GM12875 (cell line): ENCODE results near the gene PER2.

ENCODE experiments used
- H3K4me3 ChIP-seq: one replicate; pipeline ENCODE4 v1.5.1; 2011; ENCODE audit warnings: low read depth, low read length, control low read depth
- TF ChIP-seq, protein P1 (sequence below): IDR thresholded peaks from 2 replicates; pipeline ENCODE4 v1.5.1; 2011; ENCODE audit warnings: low read depth, mild to moderate bottlenecking, control low read depth, inconsistent platforms, low read length, moderate library complexity, borderline replicate concordance; ENCODE audit not compliant: insufficient read depth

The PER2 gene

DNA sequence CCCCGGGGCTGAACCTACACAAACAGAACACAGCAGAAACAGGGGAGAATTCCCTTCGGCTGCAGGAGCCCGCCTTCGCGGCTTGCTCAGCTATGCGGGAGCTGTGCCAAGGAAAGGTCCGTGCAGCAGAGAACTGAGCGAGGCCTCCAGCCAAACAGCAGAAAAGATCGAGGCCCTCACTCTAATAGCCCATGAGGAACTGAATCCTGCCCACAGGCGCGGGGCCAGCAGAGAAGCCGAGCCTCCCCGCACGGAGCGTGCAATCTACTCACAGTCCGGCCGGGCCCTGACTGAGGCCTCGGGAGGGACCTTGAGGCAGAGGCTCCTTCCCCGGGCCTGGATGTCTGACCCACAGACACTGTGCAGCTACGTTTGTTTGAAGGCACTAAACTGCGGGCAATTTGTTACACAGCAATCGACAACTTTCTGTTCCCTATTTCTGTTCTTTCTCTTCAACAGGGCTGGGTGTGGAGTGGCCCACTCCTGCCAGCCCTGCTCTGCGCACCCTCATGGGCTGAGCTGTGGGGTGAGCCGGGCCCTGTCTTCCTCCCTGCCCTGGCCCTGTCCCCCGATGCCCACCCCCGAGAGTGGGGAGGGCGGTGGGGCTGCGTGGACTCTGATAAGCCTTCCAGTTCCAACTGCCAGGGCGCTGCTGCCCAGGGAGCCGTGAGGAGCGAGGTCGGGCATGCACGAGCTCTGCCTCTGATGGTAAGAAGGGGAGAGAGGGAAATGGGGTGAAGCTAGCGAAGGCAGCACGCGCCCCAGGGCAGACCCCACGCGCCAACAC is 62.3 kb downstream of the PER2 start:
- TF ChIP-seq, protein P1, sequence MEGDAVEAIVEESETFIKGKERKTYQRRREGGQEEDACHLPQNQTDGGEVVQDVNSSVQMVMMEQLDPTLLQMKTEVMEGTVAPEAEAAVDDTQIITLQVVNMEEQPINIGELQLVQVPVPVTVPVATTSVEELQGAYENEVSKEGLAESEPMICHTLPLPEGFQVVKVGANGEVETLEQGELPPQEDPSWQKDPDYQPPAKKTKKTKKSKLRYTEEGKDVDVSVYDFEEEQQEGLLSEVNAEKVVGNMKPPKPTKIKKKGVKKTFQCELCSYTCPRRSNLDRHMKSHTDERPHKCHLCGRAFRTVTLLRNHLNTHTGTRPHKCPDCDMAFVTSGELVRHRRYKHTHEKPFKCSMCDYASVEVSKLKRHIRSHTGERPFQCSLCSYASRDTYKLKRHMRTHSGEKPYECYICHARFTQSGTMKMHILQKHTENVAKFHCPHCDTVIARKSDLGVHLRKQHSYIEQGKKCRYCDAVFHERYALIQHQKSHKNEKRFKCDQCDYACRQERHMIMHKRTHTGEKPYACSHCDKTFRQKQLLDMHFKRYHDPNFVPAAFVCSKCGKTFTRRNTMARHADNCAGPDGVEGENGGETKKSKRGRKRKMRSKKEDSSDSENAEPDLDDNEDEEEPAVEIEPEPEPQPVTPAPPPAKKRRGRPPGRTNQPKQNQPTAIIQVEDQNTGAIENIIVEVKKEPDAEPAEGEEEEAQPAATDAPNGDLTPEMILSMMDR = no peak

DNA sequence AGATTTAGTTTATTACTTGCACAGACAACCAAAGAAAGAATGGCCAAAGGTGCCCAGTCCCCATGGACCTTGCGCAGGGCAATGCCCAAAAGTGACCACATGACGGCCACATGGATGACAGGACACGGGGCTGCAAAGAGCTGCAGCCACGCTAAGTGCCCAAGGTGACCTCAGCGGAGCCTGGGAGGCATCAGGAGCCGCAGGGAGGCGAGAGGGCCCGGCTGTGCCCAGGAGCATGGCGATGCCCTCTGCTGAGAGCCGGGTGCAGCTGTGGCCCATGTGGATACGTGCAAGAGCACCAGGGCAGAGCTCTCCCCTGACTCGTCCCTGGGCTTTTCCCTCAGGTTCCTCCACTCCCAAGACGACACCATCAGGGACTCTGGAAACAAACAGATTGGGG is 63.3 kb downstream of the PER2 start:
- no peak overlapping the region for H3K4me3 ChIP-seq
- TF ChIP-seq, protein P1 = no peak

More for the DNA sequence above, 62.3 kb downstream of the PER2 start:
- H3K4me3 ChIP-seq = no peak overlapping the region

DNA sequence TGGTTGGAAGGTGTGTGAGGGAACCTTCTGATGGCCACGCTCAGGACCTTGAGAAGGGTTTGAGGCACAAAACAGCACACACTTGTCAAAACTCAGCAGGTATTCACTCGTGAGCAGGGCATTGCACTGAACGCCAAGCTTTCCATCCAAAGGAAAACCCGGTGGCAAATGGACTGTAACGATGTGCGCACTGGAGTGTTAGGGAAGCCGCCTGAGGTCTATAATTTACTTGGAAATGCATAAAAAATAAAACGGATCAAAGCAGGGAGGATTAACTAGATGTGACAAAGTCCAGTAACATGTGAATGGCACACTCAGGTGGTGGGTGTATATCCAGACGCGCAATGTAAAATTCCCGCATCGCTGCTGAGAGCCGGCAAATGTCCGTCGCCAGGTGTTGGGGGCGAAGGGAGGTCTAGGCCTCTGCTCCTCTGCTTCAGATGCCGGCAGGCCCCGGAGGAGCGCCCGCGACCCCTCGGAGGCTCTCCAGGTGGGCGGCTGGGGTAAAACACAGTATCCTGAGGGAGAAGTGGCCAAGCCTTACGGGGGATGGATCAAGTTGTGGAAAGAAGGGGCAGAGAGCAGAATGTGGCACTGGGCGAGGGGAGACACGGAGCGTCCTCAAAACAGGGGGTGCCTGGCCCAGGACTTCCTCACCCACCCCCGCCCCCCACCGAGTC is 63.9 kb downstream of the PER2 start:
- no peak overlapping the region for H3K4me3 ChIP-seq
- TF ChIP-seq, protein P1 = no peak

DNA sequence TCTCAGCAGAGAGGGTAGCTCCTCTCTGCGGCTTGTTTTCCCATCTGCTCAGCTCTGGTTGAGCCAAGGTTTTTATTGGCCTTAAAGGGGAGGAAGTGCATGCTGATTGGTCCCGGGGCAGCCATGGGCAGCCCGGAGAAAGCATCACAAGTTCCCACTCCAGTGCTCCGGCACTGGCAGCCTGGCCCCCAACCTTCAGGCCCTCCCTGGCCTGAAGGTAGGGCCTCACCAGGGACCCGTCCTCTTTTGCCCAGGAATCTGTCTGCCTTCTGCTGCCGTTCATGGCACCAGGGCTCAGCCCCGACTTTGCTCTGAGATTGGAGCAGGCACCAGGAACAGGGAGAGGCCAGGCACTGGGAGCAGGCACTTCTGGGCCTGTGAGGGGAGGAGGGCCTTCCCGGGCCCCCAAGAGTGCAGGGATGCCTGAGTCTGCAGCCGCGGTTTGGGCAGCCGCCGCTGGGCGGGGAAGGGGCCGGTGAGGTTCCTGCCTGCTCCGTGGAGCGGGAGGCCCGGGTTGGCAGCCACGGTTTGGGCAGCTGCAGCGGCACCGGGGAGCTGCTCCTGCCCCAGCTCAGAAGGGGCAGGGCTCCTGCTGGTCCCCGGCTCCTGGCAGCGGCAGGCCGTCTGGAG is 67.4 kb downstream of the PER2 start:
- H3K4me3 ChIP-seq = no peak overlapping the region
- TF ChIP-seq, protein P1 = no peak

DNA sequence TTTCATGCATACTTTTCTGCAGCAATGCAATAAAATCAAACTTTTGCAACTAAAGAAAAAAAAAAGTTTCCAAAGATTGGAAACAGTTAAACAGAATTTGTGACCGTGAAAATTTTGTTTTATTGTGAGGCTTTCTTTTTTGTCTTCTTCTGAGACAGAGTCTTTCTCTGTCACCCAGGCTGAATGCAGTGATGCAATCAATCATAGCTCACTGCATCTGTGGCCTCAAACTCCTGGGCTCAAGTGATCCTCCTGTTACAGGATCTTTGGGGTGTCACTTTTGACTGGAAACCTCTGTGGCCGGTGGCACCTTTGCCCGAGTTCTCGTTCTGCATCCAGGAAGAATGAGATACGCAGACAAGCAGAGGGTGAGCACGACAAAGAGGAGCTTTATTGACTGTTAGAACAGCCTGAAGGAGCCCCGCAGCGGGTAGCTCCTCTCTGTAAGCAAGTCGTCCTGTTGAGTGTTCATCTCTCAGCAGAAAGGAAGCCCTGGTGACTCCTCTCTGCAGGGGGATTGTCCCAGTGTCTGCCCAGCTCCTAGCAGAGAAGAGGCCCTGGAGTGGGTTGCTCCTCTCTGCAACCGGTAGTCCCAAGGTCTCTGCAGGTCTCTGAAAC is 68.0 kb downstream of the PER2 start:
- TF ChIP-seq, protein P1 = no peak
- no peak overlapping the region for H3K4me3 ChIP-seq

DNA sequence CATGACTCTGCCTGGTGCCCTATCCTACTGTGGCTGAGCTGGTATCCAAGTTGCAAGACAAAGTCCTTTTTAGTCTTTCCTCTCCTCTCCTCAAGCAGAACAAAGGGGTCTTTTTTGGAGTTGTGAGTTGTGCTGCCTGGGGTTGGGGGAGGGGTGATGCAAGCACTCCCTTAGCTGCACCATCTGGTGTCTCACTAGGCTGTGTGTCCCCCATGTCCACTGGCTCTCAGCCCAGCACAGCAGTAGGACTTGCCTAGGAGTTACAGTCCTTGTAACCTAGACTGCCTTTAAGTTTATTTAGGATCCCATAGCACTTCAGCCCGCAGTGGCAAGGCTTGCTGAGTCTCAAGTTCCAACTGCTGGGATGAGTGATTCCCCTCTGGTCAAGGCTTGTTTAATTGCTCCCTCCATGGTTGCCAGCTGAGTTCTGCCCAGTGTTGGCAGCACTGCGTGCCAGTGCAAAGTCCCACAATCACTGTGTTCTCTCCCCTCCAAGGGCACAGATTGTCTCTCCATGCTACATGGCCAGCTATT is 71.7 kb downstream of the PER2 start:
- TF ChIP-seq, protein P1 = no peak

More for the DNA sequence above, 71.7 kb downstream of the PER2 start:
- no peak overlapping the region for H3K4me3 ChIP-seq
